IMR-90 (cell line): ENCODE results near the gene TSPYL1. TPM values are rescaled to one million over a fixed set of nuclear protein-coding genes. Genes with fewer than 3 reads are reported as not detected.

Source experiments
- ATAC-seq: fragments of 200-7000 bp; cut with Tn5 transposase; 2 replicates; pipeline ENCODE4 v1.9.1; 2020; ENCODE audit warnings: low read depth, mild to moderate bottlenecking, moderate library complexity
- BruUV-seq: library from RNA; stranded (reverse); fragments of 400-500 nt; replicated peaks from 2 replicates; lab custom pipeline; 2021; lab: Mats Ljungman, UMichigan
- CTCF ChIA-PET: fragments of 300-600 bp; formaldehyde crosslinking; extraction: SDS; loops from one replicate; lab custom pipeline; 2021; ENCODE audit warnings: antibody characterized with exemption; lab: Yijun Ruan, JAX
- POLR2A ChIA-PET: fragments of 300-600 bp; sonication (Branson Sonifier 250); formaldehyde crosslinking; loops from one replicate; lab custom pipeline; 2022; ENCODE audit warnings: antibody characterized with exemption; ENCODE audit not compliant: unreplicated experiment; lab: Charles Lee
- DNase-seq: peaks from one replicate; pipeline ENCODE4 v3.0.0; 2013
- H2AFZ ChIP-seq: replicated peaks from 2 replicates; pipeline ENCODE3; 2013; ENCODE audit warnings: low read length, mild to moderate bottlenecking; ENCODE audit not compliant: poor library complexity
- H2AK5ac ChIP-seq: 2 replicates; pipeline ENCODE4 v1.6.1; 2013; ENCODE audit warnings: low read depth, low read length, inconsistent platforms
- H2AK9ac ChIP-seq: replicated peaks from 2 replicates; pipeline ENCODE3; 2013; ENCODE audit warnings: mild to moderate bottlenecking, low read depth, low read length, moderate library complexity; ENCODE audit not compliant: poor library complexity
- H2BK120ac ChIP-seq: 2 replicates; pipeline ENCODE4 v1.6.1; 2013; ENCODE audit warnings: low read depth, low read length, inconsistent platforms
- H2BK15ac ChIP-seq: 3 replicates; pipeline ENCODE4 v1.6.1; 2013; ENCODE audit warnings: low read depth, low read length, inconsistent platforms
- H2BK20ac ChIP-seq: 2 replicates; pipeline ENCODE4 v1.6.1; 2013; ENCODE audit warnings: low read depth, mild to moderate bottlenecking, inconsistent platforms, low read length, moderate library complexity
- H2BK5ac ChIP-seq: 2 replicates; pipeline ENCODE4 v1.6.1; 2013; ENCODE audit warnings: mild to moderate bottlenecking, low read depth, low read length, inconsistent platforms; ENCODE audit not compliant: poor library complexity, severe bottlenecking
- H3K14ac ChIP-seq: replicated peaks from 2 replicates; pipeline ENCODE4 v1.6.1; 2013; ENCODE audit warnings: low read depth, low read length, inconsistent platforms
- H3K18ac ChIP-seq: 2 replicates; pipeline ENCODE4 v1.6.1; 2013; ENCODE audit warnings: low read depth, low read length, control low read depth
- H3K23ac ChIP-seq: 2 replicates; pipeline ENCODE4 v1.6.1; 2013; ENCODE audit warnings: low read depth, low read length, inconsistent platforms
- H3K27ac ChIP-seq: 2 replicates; pipeline ENCODE4 v1.5.1; 2013; ENCODE audit warnings: mild to moderate bottlenecking, control low read depth, low read length; ENCODE audit not compliant: insufficient read depth
- H3K27me3 ChIP-seq: 2 replicates; pipeline ENCODE4 v1.6.1; 2013; ENCODE audit warnings: low read length; ENCODE audit not compliant: control insufficient read depth, insufficient read depth
- H3K36me3 ChIP-seq: 2 replicates; pipeline ENCODE4 v1.6.1; 2013; ENCODE audit warnings: low read length, mixed read lengths; ENCODE audit not compliant: control insufficient read depth, insufficient read depth
- H3K4ac ChIP-seq: 2 replicates; pipeline ENCODE4 v1.6.1; 2013; ENCODE audit warnings: low read depth, low read length, inconsistent platforms
- H3K4me1 ChIP-seq: 2 replicates; pipeline ENCODE4 v1.6.1; 2013; ENCODE audit warnings: low read length, mixed read lengths; ENCODE audit not compliant: control insufficient read depth, insufficient read depth
- H3K4me2 ChIP-seq: 2 replicates; pipeline ENCODE4 v1.6.1; 2013; ENCODE audit warnings: low read depth, mild to moderate bottlenecking, control low read depth, low read length, moderate library complexity
- H3K4me3 ChIP-seq: 2 replicates; pipeline ENCODE4 v1.5.1; 2013; ENCODE audit warnings: low read depth, mild to moderate bottlenecking, control low read depth, low read length, moderate library complexity; ENCODE audit not compliant: insufficient read depth
- H3K56ac ChIP-seq: 2 replicates; pipeline ENCODE4 v1.6.1; 2013; ENCODE audit warnings: low read length, inconsistent platforms; ENCODE audit not compliant: insufficient read depth; ENCODE audit errors: extremely low read depth
- H3K79me1 ChIP-seq, 2 experiments: 2 replicates each; pipeline ENCODE4 v1.6.1; 2013; ENCODE audit warnings: low read length in 2 of 2, inconsistent platforms in 1 of 2, low read depth in 1 of 2
- H3K9ac ChIP-seq: 2 replicates; pipeline ENCODE4 v1.6.1; 2013; ENCODE audit warnings: low read depth, low read length, control low read depth
- H3K9me1 ChIP-seq: 2 replicates; pipeline ENCODE4 v1.6.1; 2013; ENCODE audit warnings: low read length, inconsistent platforms; ENCODE audit not compliant: insufficient read depth
- H3K9me3 ChIP-seq: 2 replicates; pipeline ENCODE4 v1.6.1; 2013; ENCODE audit warnings: low read length; ENCODE audit not compliant: control insufficient read depth, insufficient read depth
- H4K20me1 ChIP-seq: 2 replicates; pipeline ENCODE4 v1.6.1; 2013; ENCODE audit warnings: low read length, inconsistent platforms; ENCODE audit not compliant: insufficient read depth
- H4K5ac ChIP-seq: 2 replicates; pipeline ENCODE4 v1.6.1; 2013; ENCODE audit warnings: mild to moderate bottlenecking, low read depth, low read length, control low read depth
- H4K8ac ChIP-seq, 2 experiments: 2 replicates each; pipeline ENCODE4 v1.6.1; 2013; ENCODE audit warnings: low read depth in 2 of 2, low read length in 2 of 2, control low read depth in 1 of 2, inconsistent platforms in 1 of 2
- H4K91ac ChIP-seq: 2 replicates; pipeline ENCODE4 v1.6.1; 2013; ENCODE audit warnings: low read depth, low read length, inconsistent platforms; ENCODE audit not compliant: insufficient read depth
- CEBPB ChIP-seq: IDR thresholded peaks from 2 replicates; pipeline ENCODE4 v1.6.1; 2012; ENCODE audit warnings: low read depth, low read length, improper control_type of control experiment
- CHD1 ChIP-seq: IDR thresholded peaks from 2 replicates; pipeline ENCODE4 v1.6.1; 2012; ENCODE audit warnings: low read depth, low read length, improper control_type of control experiment
- CTCF ChIP-seq: conservative IDR thresholded peaks from 2 replicates; pipeline ENCODE4 v1.5.1; 2012; ENCODE audit warnings: mild to moderate bottlenecking, low read depth, low read length, improper control_type of control experiment
- FOS ChIP-seq: fragments of 150-350 bp; IDR thresholded peaks from 2 replicates; pipeline ENCODE4 v1.6.1; 2016; ENCODE audit warnings: low read depth, low read length
- MAFK ChIP-seq: IDR thresholded peaks from 2 replicates; pipeline ENCODE4 v1.6.1; 2012; ENCODE audit warnings: low read depth, low read length, improper control_type of control experiment
- MAZ ChIP-seq: IDR thresholded peaks from 2 replicates; pipeline ENCODE4 v1.6.1; 2012; ENCODE audit warnings: low read depth, mild to moderate bottlenecking, low read length, improper control_type of control experiment, moderate library complexity, borderline replicate concordance
- MXI1 ChIP-seq: IDR thresholded peaks from 2 replicates; pipeline ENCODE4 v1.6.1; 2012; ENCODE audit warnings: low read depth, mild to moderate bottlenecking, low read length, moderate library complexity, borderline replicate concordance
- NFE2L2 ChIP-seq: fragments of 150-350 bp; IDR thresholded peaks from 2 replicates; pipeline ENCODE4 v1.6.1; 2016; ENCODE audit warnings: low read depth, mild to moderate bottlenecking, low read length
- POLR2A ChIP-seq: IDR thresholded peaks from 2 replicates; pipeline ENCODE4 v1.6.1; 2012; ENCODE audit warnings: mild to moderate bottlenecking, low read depth, low read length
- RAD21 ChIP-seq: IDR thresholded peaks from 2 replicates; pipeline ENCODE4 v1.6.1; 2012; ENCODE audit warnings: low read length, improper control_type of control experiment
- RCOR1 ChIP-seq: IDR thresholded peaks from 2 replicates; pipeline ENCODE4 v1.6.1; 2012; ENCODE audit warnings: mild to moderate bottlenecking, low read length, improper control_type of control experiment; ENCODE audit not compliant: insufficient replicate concordance
- RFX5 ChIP-seq: IDR thresholded peaks from 2 replicates; pipeline ENCODE4 v1.8.0; 2012; ENCODE audit warnings: low read depth, mild to moderate bottlenecking, low read length, moderate library complexity
- USF2 ChIP-seq: fragments of 150-350 bp; IDR thresholded peaks from 2 replicates; pipeline ENCODE4 v1.6.1; 2017; ENCODE audit warnings: mild to moderate bottlenecking, antibody characterized with exemption, low read length, low read depth
- dilution Hi-C: fragments of 300-500 bp; cut with HindIII; formaldehyde crosslinking; loops from one replicate; pipeline ENCODE4 v1.14.3; 2018; ENCODE audit warnings: low sequenced_read_pairs; ENCODE audit not compliant: unreplicated experiment
- in situ Hi-C: fragments of 300-500 bp; cut with MboI; formaldehyde crosslinking; loops from 3 replicates; pipeline ENCODE4 v1.14.3; 2019; ENCODE audit warnings: low sequenced_read_pairs, inconsistent platforms, mixed read lengths
- intact Hi-C: fragments of 100-400 bp; cut with micrococcal nuclease; formaldehyde crosslinking; loops from 2 replicates; pipeline ENCODE4 v1.10.0; 2022
- polyA plus RNA-seq, 3 experiments: library from polyadenylated mRNA; depleted of rRNA; stranded (reverse); fragments of >200 nt; gene quantifications; 2 replicates each; pipeline ENCODE4 v1.2.3, GENCODE V29; 2012; ENCODE audit warnings: low replicate concordance in 1 of 3
- total RNA-seq: library from RNA; depleted of rRNA; stranded (reverse); fragments of >200 nt; gene quantifications from 2 replicates; pipeline ENCODE4 v1.2.3, GENCODE V29; 2012
- TF ChIP-seq, protein P1 (sequence below): fragments of 150-350 bp; IDR thresholded peaks from 2 replicates; pipeline ENCODE4 v1.6.1; 2016; ENCODE audit warnings: low read depth, mild to moderate bottlenecking, low read length, moderate library complexity, borderline replicate concordance

Gene TSPYL1
- total and polyA plus RNA-seq, 2 of the 4 experiments (the other 2 are of a cell fraction) = 32.4 to 111 TPM

DNA sequence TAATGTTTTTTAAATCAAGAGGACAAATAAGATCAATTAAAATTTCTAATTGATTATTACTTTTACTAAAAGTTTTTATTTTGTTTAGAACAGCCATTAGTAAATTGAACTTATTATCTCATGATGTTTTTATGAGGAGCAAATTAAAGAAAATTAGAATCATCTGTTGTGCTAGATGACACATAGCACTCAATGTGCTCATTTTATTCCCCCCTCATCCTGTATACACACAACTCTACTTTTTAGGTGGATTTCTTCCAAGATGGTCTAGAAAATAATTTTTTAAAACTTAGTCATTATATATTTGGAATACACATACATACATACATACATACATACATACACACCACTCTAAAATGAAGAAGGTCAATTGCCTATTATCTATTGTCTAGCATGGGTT lies 29.3 kb upstream of the TSPYL1 start:
- in situ Hi-C loops = no loop called here
- no peak overlapping the region for H3K23ac ChIP-seq
- no peak overlapping the region for H3K14ac ChIP-seq
- no peaks in the 10 kb centered on the region for H4K20me1 ChIP-seq
- POLR2A ChIA-PET = no interaction called here
- H2AK5ac ChIP-seq = no peak overlapping the region
- H3K18ac ChIP-seq = no peak overlapping the region
- H3K9ac ChIP-seq = no peak overlapping the region
- dilution Hi-C loops = no loop called here
- no peak overlapping the region for H4K8ac ChIP-seq
- H3K27ac ChIP-seq = no peak overlapping the region
- BruUV-seq = no TSS peak
- no peak overlapping the region for H2BK15ac ChIP-seq
- no peaks in the 10 kb centered on the region; a peak in 1 of 4 replicates for H3K79me1 ChIP-seq
- no peak for ATAC-seq
- intact Hi-C loops = no loop called here
- H4K5ac ChIP-seq = no peak overlapping the region
- no peak overlapping the region for H4K91ac ChIP-seq
- H3K36me3 ChIP-seq = no peaks in the 10 kb centered on the region
- no peak overlapping the region for H2BK20ac ChIP-seq
- H2AK9ac ChIP-seq = no peak overlapping the region
- H3K4me1 ChIP-seq = peaks cover 3% of the 10 kb centered on the region; the same call in 1 of the 2 replicates
- H2BK5ac ChIP-seq = no peak overlapping the region
- CTCF ChIA-PET = no interaction called here
- H3K4me3 ChIP-seq = no peak overlapping the region
- H3K56ac ChIP-seq = no peak overlapping the region
- TF ChIP-seq USF2 = no peak
- no peak for TF ChIP-seq MAZ
- no peak for TF ChIP-seq CTCF
- TF ChIP-seq, protein P1, sequence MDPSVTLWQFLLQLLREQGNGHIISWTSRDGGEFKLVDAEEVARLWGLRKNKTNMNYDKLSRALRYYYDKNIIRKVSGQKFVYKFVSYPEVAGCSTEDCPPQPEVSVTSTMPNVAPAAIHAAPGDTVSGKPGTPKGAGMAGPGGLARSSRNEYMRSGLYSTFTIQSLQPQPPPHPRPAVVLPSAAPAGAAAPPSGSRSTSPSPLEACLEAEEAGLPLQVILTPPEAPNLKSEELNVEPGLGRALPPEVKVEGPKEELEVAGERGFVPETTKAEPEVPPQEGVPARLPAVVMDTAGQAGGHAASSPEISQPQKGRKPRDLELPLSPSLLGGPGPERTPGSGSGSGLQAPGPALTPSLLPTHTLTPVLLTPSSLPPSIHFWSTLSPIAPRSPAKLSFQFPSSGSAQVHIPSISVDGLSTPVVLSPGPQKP = no peak
- no peak for TF ChIP-seq RFX5
- no peak for TF ChIP-seq FOS
- TF ChIP-seq CEBPB = no peak
- no peak for TF ChIP-seq CHD1
- TF ChIP-seq NFE2L2 = no peak
- TF ChIP-seq MAFK = no peak
- no peak for TF ChIP-seq RAD21
- TF ChIP-seq MXI1 = no peak
- no peak for TF ChIP-seq POLR2A
- TF ChIP-seq RCOR1 = no peak
- H3K9me3 ChIP-seq = no peaks in the 10 kb centered on the region
- H2BK120ac ChIP-seq = no peak overlapping the region
- no peaks in the 10 kb centered on the region for H3K27me3 ChIP-seq
- no peak overlapping the region for H3K4ac ChIP-seq
- H2AFZ ChIP-seq = no peak overlapping the region
- DNase-seq = no peak
- no peaks in the 10 kb centered on the region for H3K9me1 ChIP-seq
- H3K4me2 ChIP-seq = no peak overlapping the region
